ENCODE data around the gene PRSS2.

PRSS2 gene

DNA sequence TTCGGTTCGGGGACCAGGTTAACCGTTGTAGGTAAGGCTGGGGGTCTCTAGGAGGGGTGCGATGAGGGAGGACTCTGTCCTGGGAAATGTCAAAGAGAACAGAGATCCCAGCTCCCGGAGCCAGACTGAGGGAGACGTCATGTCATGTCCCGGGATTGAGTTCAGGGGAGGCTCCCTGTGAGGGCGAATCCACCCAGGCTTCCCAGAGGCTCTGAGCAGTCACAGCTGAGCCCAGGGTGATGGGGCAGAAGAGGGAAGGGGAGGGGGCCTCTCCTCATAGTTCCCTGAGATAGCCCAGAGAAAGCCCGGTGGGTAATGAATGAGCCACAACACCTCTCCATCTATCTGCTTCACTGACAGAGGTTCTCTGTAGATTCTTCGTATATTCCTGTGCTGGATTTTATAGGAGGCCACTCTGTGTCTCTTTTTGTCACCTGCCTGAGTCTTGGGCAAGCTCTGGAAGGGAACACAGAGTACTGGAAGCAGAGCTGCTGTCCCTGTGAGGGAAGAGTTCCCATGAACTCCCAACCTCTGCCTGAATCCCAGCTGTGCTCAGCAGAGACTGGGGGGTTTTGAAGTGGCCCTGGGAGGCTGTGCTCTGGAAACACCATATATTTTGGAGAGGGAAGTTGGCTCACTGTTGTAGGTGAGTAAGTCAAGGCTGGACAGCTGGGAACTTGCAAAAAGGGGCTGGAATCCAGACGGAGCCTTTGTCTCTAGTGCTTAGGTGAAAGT lies 16.4 kb downstream of the PRSS2 start:
- DNase-seq (ENCODE audit: low read depth): no peak

GRCh38 chr7:142787783-142788182 lies 17.0 kb downstream of the PRSS2 start:
- no peak for DNase-seq (ENCODE audit: low read depth)

GRCh38 chr7:142788303-142789289 lies 17.8 kb downstream of the PRSS2 start:
- no peak for DNase-seq (ENCODE audit: low read depth)

DNA sequence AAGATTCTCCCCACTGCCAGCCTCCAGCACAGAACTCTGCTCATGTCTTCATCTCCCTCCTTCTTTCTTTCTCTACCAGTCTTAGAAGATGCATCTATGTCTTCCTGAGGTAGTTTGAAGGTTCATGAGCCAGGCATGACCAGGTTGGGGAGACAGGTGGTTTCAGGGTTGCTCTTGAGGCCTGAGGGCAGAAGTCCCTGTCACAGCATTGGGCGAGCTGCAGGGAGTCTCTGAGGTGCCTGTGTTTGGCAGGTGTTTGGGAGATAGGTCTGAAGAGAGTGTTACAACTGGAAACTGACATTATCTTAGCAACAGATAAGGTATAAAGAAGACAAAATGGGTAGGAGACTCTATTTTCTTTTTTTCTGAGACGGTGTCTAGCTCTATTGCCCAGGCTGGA lies 18.7 kb downstream of the PRSS2 start:
- DNase-seq (ENCODE audit: low read depth): no peak

GRCh38 chr7:142790056-142790455 lies 19.3 kb downstream of the PRSS2 start:
- no peak for DNase-seq (ENCODE audit: low read depth)

DNA sequence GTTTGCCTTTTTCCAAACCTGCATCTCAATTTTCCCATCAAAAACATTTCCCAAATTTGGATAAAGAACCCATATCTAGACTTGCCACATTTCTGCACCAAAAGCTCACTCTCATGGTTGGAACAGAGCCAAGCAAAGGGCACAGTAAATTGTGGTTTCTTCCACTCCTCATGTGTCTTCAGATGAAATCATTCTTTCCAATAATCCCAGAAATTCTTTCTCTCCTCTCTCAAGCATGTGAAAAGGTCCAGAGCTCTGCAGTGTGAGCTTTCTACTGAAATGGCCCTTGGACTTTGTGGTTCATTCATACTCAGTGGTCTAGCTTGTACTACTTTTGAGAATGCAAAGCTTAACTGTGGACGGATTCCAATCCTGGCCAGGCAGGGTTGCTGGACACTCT lies 19.8 kb downstream of the PRSS2 start:
- DNase-seq (ENCODE audit: low read depth): no peak

DNA sequence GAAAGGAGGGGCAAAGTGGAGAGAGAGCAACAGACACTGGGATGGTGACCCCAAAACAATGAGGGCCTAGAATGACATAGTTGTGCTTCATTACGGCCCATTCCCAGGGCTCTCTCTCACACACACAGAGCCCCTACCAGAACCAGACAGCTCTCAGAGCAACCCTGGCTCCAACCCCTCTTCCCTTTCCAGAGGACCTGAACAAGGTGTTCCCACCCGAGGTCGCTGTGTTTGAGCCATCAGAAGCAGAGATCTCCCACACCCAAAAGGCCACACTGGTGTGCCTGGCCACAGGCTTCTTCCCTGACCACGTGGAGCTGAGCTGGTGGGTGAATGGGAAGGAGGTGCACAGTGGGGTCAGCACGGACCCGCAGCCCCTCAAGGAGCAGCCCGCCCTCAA lies 20.7 kb downstream of the PRSS2 start:
- DNase-seq (ENCODE audit: low read depth): no peak

- no peak for DNase-seq (ENCODE audit: low read depth)
These were observed 21.4 kb downstream of the PRSS2 start for GRCh38 chr7:142792129-142792528.

DNA sequence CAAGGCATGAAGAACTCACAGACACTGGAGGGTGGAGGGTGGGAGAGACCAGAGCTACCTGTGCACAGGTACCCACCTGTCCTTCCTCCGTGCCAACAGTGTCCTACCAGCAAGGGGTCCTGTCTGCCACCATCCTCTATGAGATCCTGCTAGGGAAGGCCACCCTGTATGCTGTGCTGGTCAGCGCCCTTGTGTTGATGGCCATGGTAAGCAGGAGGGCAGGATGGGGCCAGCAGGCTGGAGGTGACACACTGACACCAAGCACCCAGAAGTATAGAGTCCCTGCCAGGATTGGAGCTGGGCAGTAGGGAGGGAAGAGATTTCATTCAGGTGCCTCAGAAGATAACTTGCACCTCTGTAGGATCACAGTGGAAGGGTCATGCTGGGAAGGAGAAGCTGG lies 21.8 kb downstream of the PRSS2 start:
- no peak for DNase-seq (ENCODE audit: low read depth)

DNA sequence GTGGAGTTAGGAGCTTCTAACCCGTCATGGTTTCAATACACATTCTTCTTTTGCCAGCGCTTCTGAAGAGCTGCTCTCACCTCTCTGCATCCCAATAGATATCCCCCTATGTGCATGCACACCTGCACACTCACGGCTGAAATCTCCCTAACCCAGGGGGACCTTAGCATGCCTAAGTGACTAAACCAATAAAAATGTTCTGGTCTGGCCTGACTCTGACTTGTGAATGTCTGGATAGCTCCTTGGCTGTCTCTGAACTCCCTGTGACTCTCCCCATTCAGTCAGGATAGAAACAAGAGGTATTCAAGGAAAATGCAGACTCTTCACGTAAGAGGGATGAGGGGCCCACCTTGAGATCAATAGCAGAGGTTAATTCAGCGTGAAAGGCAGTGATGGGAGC lies 22.4 kb downstream of the PRSS2 start:
- no peak for DNase-seq (ENCODE audit: low read depth)

DNA sequence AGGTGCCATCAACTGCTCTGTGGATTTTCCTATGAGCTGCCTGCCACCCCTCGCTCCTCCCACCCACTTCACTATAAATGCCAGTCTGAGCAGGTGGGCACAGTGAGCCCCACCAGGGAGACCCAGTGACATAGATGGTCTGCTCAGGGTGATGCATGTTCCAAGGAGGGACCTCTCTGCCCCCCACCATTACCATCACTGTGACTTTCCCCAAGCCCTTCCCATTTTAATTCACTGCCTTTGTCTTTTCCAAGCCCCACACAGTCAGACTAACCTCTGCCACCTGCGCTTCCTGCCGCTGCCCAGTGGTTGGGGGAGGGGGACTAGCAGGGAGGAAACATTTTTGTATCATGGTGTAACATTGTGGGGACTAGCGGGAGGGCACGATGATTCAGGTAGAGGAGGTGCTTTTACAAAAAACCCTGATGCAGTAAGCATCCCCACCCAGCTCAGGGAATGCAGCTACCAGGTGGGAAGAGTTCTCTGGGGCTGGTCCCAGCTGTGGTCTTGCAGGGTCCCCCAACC lies 24.6 kb downstream of the PRSS2 start:
- no peak for DNase-seq (ENCODE audit: low read depth)

GRCh38 chr7:142796001-142796500 lies 25.3 kb downstream of the PRSS2 start:
- no peak for DNase-seq (ENCODE audit: low read depth)

DNA sequence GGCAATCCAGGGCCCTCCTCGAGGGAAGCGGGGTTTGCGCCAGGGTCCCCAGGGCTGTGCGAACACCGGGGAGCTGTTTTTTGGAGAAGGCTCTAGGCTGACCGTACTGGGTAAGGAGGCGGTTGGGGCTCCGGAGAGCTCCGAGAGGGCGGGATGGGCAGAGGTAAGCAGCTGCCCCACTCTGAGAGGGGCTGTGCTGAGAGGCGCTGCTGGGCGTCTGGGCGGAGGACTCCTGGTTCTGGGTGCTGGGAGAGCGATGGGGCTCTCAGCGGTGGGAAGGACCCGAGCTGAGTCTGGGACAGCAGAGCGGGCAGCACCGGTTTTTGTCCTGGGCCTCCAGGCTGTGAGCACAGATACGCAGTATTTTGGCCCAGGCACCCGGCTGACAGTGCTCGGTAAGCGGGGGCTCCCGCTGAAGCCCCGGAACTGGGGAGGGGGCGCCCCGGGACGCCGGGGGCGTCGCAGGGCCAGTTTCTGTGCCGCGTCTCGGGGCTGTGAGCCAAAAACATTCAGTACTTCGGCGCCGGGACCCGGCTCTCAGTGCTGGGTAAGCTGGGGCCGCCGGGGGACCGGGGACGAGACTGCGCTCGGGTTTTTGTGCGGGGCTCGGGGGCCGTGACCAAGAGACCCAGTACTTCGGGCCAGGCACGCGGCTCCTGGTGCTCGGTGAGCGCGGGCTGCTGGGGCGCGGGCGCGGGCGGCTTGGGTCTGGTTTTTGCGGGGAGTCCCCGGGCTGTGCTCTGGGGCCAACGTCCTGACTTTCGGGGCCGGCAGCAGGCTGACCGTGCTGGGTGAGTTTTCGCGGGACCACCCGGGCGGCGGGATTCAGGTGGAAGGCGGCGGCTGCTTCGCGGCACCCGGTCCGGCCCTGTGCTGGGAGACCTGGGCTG lies 26.0 kb downstream of the PRSS2 start:
- no peak for DNase-seq (ENCODE audit: low read depth)

GRCh38 chr7:142797391-142798377 lies 26.9 kb downstream of the PRSS2 start:
- DNase-seq (ENCODE audit: low read depth): no peak

DNA sequence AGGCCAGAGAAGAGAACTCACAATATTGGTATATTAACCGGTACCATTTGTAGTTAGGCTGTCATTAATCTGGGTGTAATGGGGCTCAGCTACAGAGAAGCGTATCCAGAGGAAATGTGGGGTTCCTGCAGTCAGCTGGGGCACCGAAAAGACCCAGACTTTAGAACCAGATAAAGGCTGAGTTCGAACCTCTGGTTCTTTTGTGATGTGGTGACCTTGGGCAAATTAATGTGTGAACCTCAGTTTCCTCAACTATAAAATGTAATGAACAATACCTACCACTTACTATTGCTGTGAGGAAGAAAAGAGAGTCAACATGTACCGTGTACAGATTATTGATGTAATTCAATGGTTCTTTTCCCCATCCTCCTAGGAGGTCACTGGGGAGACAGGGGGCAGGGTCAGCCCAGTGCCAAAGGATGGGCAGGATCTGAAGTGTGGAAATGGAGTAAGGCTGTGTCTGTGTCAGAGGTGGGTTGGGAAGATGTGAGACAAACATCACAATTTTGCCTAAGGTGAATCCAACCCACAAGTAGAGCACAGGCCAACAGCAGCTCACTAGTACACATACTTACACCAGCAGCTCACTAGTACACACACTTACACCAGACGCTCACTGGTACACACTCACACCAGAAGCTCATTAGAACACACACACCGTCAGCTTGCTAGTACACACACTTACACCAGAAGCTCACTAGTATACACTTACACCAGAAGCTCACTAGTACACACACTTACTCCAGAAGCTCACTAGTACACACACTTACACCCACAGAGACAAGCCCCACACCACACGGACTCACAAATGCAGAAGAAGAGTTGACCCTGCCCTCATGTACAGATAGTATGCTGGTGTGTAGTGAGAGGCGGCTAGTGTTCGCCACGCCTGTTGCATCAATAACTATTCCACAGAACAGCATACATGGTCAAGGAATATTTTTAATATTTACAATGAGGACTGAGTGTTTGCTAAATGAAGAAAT lies 28.0 kb downstream of the PRSS2 start:
- DNase-seq (ENCODE audit: low read depth): no peak

DNA sequence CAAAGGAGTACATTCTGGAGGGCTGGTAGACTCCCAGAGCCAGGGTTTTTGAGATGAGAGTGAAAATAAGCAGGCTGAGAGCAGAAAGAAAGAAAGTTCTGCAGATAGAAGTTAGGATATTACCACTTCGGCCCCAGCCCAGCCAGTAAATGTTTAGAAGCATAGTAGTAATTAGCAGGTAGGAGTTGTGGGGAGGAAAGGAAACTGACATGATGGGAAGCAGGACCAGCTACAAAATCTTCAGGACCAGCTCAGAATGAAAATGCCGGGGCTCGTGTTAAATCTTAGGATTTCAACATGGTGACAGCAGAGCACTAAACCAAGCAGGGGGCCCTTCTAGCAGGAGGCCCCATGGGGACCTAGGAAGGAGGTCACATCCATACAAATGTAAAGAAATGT lies 28.7 kb downstream of the PRSS2 start:
- DNase-seq (ENCODE audit: low read depth): no peak

DNA sequence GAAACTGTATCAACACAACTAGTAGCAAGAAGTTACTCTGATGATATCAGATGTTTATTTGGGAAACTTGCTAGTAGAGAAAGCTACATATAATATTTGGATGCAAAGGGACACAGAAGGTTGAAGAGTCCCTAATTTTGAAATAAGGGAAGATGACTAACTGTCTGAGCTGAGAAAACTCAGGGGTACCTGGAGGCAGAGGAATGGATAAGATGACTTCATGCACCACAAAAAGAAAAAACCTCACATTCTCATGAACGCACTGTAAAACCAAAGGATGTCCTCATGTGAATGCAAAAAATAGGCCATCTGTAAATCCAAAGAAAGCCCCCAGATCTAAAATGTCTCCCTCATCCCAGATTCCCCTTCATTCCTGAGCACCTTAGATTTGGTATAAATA lies 29.3 kb downstream of the PRSS2 start:
- DNase-seq (ENCODE audit: low read depth): no peak

GRCh38 chr7:142800699-142801260 lies 30.0 kb downstream of the PRSS2 start:
- no peak for DNase-seq (ENCODE audit: low read depth)

Measured in HS-27A (cell line).